ENCODE results near the gene LMTK3. TPM values are rescaled to one million over a fixed set of nuclear protein-coding genes. Genes with fewer than 3 reads are reported as not detected.
"Not testable (repeated sequence)": the region's sequence is repeated elsewhere in the genome, so short reads cannot be mapped to it uniquely, and the experiment has no call there.

Gene LMTK3
- total RNA-seq, 1 donor from 2014 or later, result 0.92 TPM

DNA sequence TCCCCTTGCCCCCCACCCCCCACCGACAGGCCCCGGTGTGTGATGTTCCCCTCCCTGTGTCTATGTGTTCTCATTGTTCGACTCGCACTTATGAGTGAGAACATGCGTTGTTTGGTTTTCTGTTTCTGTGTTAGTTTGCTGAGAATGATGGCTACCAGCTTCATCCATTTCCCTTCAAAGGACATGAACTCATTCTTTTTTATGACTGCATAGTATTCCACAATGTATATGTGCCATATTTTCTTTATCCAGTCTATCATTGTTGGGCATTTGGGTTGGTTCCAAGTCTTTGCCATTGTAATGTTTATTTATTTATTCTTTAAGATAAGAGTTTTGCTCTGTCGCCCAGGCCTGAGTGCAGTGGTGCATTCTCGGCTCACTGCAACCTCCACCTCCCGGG, 26.4 kb upstream of the LMTK3 start:
- DNase-seq, result not testable (repeated sequence)

DNA sequence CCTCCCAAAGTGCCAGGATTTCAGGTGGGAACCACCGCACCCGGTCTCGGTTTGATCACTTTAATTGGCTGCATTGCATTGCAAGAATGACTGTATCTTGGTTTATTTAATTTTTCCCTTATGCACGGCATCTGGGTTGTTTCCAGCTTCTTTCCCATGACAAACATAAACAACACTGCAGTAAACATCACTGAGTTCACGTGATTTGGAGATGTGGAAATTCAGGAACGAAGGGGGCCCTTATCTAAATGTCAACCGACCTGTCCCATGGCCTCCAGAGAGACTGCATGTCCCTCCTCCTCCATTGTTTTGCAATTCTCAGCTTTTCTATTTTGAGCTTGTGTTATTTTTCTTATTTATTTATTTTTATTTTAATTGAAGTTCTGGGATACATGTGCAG, 25.9 kb upstream of the LMTK3 start:
- DNase-seq, result no peak

DNA sequence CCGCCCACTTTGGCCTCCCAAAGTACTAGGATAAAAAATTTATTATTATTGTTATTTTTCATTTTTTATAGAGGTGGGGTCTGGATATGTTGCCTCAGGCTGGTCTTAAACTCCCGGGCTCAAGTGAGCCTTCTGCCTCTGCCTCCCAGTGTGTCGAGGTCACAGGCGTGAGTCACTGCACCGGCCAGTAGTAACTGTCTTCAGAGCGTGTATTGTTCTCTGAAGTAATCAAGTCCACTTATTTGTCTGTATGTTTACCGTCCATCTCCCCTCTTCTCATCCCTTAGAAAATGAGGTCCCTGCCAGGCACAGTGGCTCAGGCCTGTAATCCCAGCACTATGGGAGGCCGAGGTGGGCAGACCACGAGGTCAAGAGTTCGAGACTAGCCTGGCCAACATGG, 22.1 kb upstream of the LMTK3 start:
- no peak for DNase-seq

DNA sequence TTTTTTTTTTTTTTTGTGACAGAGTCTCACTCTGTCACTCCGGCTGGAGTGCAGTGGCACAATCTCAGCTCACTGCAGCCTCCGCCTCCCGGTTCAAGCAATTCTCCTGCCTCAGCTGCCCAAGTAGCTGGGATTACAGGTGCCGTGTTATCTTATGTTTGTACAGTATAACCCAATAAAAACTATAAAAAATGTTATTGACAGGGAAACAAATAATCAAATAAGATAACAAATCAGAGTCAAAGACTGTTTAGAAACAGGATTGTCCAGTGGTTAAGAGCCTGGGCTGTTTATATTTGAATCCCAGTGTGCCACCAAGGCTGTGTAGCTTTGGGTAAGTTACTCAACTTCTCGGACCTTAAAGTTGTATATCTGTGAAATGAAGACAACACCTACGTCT, 19.1 kb upstream of the LMTK3 start:
- DNase-seq, result no peak

DNA sequence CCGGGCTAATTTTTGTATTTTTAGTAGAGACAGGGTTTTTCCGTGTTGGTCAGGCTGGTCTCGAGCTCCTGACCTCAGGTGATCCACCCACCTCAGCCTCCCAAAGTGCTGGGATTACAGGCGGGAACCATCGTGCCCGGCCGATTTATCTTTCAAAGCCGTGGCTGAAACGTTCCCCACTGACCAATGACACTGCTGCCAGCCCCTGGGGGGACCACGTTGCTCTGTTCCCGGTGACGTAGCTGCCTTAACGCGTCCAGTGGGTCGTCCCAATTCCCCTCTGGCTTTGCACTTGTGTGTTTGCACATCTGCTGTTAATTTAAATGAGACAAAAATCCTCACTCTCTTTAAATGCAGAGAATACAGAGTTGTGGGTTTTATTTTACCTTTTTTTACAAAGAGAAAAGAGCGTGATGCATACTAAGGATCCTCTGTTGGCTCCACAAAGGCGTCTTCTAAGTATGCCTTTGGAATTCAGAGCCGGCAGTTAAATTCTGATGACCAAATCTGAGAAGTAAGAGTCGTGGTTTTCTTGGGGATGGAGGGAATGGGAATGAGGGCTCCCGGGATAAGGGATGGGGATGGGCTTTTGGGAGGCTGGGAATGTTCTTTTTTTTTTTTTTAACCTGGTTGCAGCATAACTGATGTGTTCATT, 18.6 kb upstream of the LMTK3 start:
- no peak for DNase-seq

DNA sequence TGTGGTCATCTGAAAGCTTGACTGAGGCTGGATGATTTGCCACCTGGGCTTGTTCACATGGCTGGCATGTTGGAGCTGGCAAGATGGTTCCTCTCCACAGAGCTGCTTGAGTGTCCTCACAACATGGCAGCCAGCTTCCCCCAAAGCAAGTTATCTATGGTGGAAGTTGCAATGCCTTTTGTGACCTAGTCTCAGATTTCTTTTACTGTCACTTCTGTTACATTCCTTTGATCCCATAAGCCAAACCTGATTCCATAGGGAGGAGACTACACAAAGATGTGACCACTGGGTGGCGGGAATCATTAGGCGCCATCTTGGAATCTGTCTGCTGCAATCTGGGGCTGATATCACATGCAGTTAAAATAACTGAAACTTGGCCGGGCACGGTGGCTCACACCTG, 17.5 kb upstream of the LMTK3 start:
- no peak for DNase-seq

DNA sequence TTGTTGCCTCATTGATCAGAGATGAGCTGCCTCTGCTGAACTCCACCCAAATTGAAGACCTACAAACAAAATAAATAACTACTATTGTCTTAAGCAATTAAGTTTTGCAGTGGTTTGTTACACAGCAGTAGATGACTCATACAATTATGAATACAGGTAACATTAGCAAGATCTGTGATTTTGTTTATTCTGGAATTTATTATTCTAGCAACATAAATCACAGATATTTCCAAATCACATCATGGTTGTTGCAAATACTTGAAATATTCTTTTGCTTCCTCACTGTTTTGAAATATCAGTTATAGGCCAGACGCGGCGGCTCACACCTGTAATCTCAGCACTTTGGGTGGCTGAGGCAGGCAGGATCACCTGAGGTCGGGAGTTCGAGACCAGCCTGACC, 13.1 kb upstream of the LMTK3 start:
- DNase-seq, result no peak

DNA sequence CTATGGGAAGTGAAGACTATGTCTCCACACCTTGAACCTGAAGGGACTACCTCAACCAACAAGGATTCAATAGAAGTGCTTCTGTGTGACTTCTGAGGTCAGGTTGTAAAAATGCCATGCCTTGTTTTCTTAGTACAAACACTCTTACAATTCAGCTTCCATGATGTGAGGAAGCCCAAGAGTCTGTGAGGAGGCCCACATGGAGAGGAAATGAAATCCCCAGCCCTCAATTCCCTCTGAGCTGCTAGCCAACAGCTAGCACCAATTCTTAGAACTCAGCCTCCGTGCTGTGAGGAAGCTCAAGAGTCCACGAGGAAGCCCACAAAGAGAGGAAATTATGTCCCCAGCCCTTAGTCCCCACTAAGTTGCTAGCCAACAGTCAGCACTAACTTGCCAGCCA, 12.6 kb upstream of the LMTK3 start:
- DNase-seq, result no peak

DNA sequence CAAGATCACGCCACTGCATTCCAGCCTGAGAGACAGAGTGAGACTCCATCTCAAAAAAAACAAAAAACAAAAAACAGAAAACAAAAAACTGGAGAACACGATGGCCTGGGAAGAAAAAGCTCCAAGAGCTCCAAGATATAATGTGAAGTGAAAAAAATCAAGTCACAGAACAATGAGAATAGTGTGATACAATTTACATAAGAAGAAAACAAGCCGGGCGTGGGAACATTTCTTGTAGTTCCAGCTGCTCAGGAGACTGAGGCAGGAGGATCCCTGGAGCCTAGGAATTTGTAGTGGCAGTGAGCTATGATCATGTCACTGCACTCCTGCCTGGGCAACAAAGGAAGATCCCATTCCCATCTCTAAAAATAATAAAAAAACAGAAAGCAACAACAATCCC, 8.5 kb upstream of the LMTK3 start:
- no peak for DNase-seq

DNA sequence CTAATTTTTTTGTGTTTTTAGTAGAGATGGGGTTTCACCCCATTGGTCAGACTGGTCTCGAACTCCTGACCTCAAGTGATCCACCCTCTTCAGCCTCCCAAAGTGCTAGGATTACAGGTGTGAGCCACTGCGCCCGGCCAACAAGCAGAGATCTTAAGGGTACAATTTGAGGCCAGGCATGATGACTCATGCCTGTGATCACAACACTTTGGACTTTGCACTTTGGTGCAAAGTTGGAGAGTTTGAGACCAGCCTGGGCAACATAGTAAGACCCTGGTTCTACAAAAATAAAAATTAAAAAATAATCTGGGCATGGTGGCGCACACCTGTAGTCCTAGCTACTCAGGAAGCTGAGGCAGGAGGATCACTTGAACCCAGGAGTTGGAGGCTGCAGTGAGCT, 7.8 kb upstream of the LMTK3 start:
- not testable (repeated sequence) for DNase-seq

DNA sequence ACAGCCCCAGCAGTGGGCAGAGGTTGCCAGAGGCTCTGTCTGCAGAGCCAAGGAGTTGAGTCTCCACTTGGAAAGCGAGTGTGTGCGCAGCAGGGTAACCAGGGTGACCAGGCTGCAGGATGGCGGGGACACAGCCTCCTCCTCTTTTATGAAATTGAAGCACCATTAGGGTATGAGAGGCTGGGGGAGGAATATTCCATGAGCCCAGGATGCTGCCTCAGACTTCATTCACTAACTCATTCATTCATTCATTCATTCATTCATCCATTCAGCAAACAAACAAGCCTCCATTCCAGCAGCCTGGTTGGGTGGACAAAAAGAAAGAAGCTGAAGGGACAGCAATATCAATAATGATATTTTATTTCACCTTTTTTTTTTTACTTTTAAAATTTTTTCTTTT, 6.6 kb upstream of the LMTK3 start:
- DNase-seq, result no peak

DNA sequence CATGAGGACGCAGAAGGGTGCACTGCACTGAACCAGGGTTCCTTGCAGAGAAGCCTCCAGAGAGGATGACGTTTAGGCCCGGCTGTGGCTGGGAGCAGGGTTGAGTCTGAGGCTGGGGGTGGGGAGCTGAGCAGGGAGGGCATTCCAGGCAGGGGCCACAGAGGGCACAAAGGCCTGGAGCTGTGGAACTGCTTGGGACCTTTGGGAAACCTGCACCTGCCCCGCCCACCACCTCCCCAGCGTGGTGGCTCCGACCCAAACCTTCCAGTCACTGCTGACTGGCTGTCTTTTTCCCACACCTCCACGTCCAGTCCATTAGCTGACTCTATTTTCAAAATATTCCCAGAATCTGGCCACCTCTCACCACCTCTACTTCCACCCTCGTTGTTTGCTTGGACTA, 4.9 kb upstream of the LMTK3 start:
- DNase-seq, result no peak

DNA sequence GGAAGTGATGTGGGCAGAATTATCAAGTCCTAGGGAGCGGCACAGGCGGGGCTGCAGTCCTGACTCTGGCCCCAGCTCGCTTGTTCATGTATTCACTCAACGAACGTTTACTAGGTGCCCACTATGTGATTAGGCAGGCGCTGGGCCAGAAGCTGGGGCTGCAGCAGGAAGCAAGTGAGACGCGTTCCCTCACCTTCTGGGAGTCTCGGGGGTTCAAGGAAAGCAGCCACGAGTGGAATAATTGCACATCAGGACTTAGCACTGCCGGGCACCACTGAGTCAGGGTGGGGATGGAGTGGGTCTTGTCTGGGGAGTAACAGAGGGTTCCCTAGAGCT, 2.5 kb upstream of the LMTK3 start:
- DNase-seq, result no peak

DNA sequence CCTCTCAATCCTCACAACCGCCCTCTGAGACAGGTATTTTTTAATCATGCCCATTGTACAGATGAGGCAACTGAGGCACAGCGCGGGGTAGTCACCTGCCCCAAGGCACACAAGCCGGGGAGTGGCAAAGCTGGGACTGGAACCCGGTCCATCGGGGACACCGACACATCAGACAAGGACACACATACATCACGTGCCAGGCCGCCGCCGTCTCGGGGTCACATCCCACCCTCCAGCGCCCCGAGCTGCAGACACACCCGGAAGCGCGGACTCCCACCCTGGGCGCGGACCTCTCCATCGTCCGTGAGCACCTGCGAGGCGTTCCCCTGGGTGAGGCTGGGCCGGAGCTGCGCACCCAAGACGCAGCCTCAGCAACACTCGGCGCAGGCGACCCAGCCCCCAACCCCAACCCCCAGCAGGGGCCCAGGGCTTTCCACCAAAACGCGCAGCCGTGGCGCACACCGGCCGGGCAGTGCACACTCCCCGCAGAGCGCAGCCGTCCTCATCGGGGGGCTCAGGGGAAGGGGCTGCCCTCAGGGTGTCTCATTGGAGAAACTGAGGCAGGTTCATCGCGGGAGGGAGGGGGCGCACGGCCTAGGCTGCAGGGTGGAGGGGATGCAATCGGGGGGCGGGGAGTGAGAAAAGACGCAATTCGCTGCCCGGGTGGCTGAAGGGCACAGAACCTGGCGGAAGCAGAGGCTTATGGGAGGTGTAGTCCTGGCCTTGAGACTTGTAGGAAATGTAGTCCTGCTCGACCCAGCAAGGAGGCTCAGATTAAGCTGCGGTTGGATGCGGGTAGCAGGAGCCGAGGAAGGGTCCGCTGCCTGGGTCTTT, 1.9 kb upstream of the LMTK3 start:
- DNase-seq, result peak; percentile 65

DNA sequence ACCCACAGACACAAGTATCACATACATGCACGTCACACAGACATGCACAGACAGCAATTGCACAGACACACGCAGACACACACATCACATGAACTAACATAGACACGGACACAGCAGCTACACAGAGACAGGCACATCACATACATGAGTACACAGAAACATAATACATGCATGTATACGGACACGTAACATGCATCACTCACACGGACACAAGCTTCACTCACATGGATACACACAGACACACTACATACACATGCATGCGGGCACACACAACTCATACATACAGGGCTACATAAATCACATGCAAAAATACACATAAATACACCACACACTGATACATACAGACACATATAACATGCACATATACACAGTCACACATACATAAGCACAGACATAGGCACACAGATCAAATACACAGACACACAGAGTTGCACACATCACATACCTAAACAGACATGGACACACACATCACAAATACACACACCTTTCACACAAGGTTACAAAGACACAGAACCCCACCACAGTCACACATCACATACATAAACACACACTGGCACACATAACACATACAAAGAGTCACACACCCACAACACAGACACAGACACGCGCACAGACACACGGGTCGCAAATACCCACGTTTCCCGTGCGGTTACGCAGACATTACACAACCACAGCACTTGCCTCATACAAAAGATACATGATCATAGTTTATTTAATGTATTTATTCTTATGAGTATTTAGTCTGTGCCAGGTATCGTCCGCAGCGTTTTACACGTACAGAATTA, 1.1 kb upstream of the LMTK3 start:
- DNase-seq, result no peak

DNA sequence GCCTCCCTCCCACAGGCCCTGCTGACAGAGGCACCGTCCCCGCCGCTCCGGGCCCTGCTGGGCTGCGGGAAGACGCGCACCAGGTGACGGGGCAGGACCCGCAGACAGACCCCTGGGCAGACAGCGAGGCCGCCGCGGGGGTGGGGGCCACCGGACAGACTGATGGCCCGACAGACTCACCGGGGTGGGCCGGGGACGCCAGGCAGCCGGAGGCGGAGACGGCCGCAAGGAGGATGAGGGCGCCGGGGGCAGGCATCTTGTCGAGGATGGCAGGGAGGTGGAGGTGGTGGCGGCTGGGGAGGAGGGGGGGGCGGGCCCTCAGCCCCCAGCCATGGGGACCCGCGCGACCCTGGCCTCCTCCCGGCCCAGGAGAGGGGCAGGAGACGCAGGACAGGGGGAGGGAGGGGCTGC, 309 bp downstream of the LMTK3 start:
- DNase-seq, result no peak

DNA sequence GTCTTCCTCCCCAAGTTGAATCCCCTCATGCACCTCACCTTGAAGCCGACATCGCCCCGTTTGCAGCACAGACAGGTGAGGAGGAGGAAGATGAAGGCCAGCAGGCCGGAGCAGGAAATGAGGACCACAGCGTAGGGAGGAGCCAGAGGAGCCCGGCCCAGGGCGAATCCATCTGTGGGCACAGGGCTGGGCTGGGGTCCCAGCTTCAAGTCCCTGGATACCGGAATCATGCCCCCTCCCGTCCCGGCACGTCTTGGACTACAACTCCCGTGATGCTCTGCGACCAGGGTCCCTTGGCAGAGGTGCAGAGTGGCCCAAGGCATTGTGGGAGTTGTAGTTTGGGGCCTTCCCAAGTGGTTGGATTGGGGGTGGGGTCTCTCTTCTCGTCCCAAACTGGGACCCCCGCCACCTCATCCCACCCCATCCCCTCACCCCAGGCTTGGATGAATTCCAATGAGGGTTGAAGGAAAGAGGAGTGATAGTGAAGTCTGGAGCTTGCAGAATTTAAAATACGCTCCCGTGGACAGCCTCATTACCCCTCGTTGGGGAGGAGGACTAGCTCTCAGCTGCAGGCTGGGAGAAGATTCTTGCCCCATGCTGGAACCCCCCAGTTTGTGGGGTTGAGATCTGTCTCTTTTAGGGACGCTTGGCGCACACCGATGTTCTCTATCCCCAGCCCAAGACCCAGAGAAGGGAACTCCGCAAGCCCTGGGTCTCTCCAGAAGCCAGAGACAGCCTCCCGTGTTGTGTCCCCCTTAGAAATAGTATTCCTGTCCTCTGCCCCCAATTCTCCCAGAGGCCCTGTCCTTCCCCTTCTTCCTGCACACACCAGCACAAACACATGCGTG, 990 bp downstream of the LMTK3 start:
- peak; percentile 76 for DNase-seq

DNA sequence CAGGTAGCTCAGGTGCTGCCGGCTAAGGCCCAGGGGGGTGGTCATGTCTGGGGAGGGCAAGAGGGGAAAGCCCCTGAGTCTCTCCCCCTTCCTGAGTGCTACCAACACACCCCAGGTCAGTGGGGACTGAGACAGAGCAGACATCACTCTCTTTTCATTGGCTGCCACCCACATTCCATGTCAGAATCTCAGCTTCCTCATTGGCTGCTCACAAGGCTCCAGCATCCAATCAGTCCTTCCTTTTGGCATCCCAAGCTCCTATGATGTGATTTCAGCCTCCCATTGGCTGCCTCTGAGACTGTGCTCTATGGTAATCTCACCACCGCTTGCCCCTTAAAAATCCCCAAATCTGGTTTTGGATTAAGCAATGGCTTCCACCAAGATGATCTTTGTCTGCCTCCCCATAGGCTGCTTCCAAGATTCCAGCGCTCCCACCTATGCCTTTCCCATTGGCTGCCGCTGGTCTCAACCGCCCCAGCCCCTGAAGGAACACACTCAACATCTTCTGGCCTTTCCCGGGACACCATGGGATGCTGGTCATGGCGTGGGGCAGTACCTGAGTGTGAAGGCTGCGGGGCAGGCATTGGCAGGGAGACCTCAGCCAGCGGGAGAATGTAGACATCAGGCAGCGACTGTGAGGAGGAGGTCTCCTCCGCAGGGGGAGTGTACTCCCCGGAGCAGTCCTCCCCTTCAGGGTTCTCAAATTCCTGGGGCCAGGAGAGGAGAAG, 2.0 kb downstream of the LMTK3 start:
- DNase-seq, result no peak

DNA sequence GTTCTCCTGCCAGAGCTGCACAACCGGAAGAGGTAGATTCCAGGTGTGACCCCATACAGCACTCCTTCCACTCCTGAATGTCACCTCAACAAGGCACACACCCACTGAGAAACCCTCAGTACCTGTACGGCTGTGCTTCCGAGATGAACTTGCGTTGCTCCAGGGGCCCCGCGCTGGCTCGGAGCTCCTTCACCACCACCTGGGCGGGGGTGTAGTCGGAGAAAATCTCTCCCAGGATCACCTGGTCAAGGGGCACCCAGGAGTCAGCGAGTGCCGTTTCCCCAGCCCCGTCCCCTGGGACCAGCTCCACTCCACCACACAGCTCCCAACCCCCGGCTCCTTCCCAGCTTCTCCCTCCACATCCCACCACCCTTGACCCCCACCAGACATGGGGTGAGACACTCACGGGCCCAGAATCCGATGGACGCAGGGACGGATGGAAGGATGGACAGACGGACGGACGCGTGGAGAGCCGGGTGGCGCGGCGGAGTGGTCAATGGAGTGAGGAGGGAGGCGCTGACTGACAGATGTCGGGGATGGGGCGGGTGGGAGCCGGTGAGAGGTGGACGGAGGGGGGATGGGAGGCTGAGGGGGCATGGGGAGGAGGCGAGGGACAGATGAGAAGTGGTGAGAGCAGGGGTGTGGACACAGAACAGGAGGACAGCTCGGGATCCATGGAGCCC, 2.8 kb downstream of the LMTK3 start:
- DNase-seq, result no peak

DNA sequence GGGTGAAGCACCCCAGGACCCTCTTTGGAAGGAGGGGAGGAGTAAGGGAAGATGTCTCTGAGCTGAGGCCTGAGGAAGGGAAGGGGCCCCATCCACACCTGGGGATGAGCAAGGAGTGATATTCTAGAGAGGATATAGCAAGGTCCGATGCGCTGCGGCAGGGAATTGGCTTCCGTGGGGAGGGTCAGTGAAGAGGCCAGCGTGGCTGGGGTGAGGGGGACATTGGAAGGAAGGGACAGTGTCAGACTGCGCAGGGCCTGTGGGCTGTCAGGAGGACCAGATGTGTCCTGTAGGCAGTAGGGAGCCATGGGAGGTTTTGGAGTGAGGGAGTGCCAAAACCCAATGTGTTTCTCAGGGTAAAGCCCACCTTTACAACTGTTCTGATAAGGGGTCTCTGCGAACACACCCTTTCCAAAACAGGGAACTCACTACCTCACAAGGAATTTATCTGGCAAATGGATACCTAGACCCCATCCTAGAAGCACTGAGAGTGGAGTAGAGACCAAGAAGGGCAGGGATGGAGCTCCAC, 3.7 kb downstream of the LMTK3 start:
- no peak for DNase-seq

Measured in tongue (tissue), 2 donors.